Stimulated activated CD8-positive, alpha-beta memory T cell treated with anti-CD3 and anti-CD28 coated beads, Interleukin-12 subunit alpha, Interleukin-12 subunit beta, amount 100 ng/mL, for 4 hours (primary cell): ENCODE results near the gene GRM3.

ENCODE experiments used
- DNase-seq: peaks from one replicate; pipeline ENCODE4 v3.0.0-alpha.2; 2020; ENCODE audit warnings: low read depth

Gene GRM3

GRCh38 chr7:86692755-86693154 lies 49.0 kb downstream of the GRM3 start:
- DNase-seq: no peak

GRCh38 chr7:86706406-86706805 lies 62.7 kb downstream of the GRM3 start:
- no peak for DNase-seq

GRCh38 chr7:86708031-86708680 lies 64.4 kb downstream of the GRM3 start:
- no peak for DNase-seq

- DNase-seq: no peak
Observed at GRCh38 chr7:86720306-86720705, 76.6 kb downstream of the GRM3 start.

- DNase-seq: no peak
Observed at GRCh38 chr7:86733783-86734182, 90.1 kb downstream of the GRM3 start.

GRCh38 chr7:86745013-86745745 lies 101.5 kb downstream of the GRM3 start:
- DNase-seq: no peak

- DNase-seq: no peak
Observed at GRCh38 chr7:86747698-86748097, 104.0 kb downstream of the GRM3 start.

- no peak for DNase-seq
Observed at GRCh38 chr7:86748201-86748600, 104.5 kb downstream of the GRM3 start.

GRCh38 chr7:86748843-86749719 lies 105.4 kb downstream of the GRM3 start:
- no peak for DNase-seq

GRCh38 chr7:86749741-86750665 lies 106.3 kb downstream of the GRM3 start:
- no peak for DNase-seq

- DNase-seq: no peak
Observed at GRCh38 chr7:86760236-86760635, 116.5 kb downstream of the GRM3 start.

- DNase-seq: no peak
Observed at GRCh38 chr7:86762129-86762528, 118.4 kb downstream of the GRM3 start.

- no peak for DNase-seq
Observed at GRCh38 chr7:86765931-86766330, 122.2 kb downstream of the GRM3 start.

- no peak for DNase-seq
Observed at GRCh38 chr7:86768394-86768793, 124.7 kb downstream of the GRM3 start.

- DNase-seq: no peak
Observed at GRCh38 chr7:86768967-86769760, 125.5 kb downstream of the GRM3 start.

- no peak for DNase-seq
Observed at GRCh38 chr7:86773309-86773708, 129.6 kb downstream of the GRM3 start.

- DNase-seq: no peak
Observed at GRCh38 chr7:86775203-86775602, 131.5 kb downstream of the GRM3 start.

- no peak for DNase-seq
Observed at GRCh38 chr7:86776136-86776535, 132.4 kb downstream of the GRM3 start.

- DNase-seq: no peak
Observed at GRCh38 chr7:86778271-86778670, 134.6 kb downstream of the GRM3 start.

- no peak for DNase-seq
Observed at GRCh38 chr7:86784765-86785164, 141.1 kb downstream of the GRM3 start.

GRCh38 chr7:86785641-86786040 lies 141.9 kb downstream of the GRM3 start:
- DNase-seq: no peak
